B cell (primary cell): ENCODE data around the gene OR1A2. TPM values are rescaled to one million over a fixed set of nuclear protein-coding genes. Genes with fewer than 3 reads are reported as not detected.
A peak's percentile ranks its signal among the peaks of the same experiment; 100 is the strongest.
"Not testable (repeated sequence)": the region's sequence is repeated elsewhere in the genome, so short reads cannot be mapped to it uniquely, and the experiment has no call there.

Experiments used
- ATAC-seq: fragments of 200-7000 bp; cut with Tn5 transposase; one replicate; pipeline ENCODE4 v1.10.0; 2021; ENCODE audit warnings: low read depth, mild to moderate bottlenecking, moderate number of reproducible peaks, moderate library complexity
- CTCF ChIA-PET: fragments of 350-600 bp; sonication (Branson Sonifier 250); formaldehyde crosslinking; loops from one replicate; lab custom pipeline; 2021; ENCODE audit warnings: antibody characterized with exemption, inconsistent platforms; lab: Charles Lee
- POLR2A ChIA-PET: fragments of 350-600 bp; sonication (Branson Sonifier 250); formaldehyde crosslinking; loops from one replicate; lab custom pipeline; 2021; ENCODE audit warnings: antibody characterized with exemption; lab: Charles Lee
- DNase-seq: peaks from one replicate; pipeline ENCODE4 v3.0.0; 2013
- H2AFZ ChIP-seq: 2 replicates; pipeline ENCODE4 v1.6.1; 2012; ENCODE audit warnings: mild to moderate bottlenecking, low read depth, low read length; ENCODE audit not compliant: insufficient read depth, poor library complexity, severe bottlenecking
- H3K27ac ChIP-seq, 2 donors: 1 replicate in 1 of 2; 2 replicates in 1 of 2; pipeline ENCODE4 v1.5.1; 2012 to 2013; ENCODE audit warnings: low read length in 2 of 2, mild to moderate bottlenecking in 2 of 2, moderate library complexity in 1 of 2
- H3K27me3 ChIP-seq, 4 experiments: fragments of 200-600 bp in 1 of 4; sonication (generic) in 1 of 4; replicated peaks in 1 of 4; 1 replicate in 2 of 4; 2 replicates in 2 of 4; pipeline versions ENCODE4 v1.6.1 to v1.7.0; 2013 to 2016; ENCODE audit warnings: low read length in 3 of 4, mild to moderate bottlenecking in 2 of 4, mixed read lengths in 1 of 4, moderate library complexity in 1 of 4; ENCODE audit not compliant: insufficient read depth in 4 of 4, control insufficient read depth in 3 of 4; ENCODE audit errors: control extremely low read depth in 1 of 4
- H3K36me3 ChIP-seq, 2 experiments: replicated peaks in 1 of 2; 1 replicate in 1 of 2; 2 replicates in 1 of 2; pipeline versions ENCODE4 v1.6.1 to v1.7.1; 2013; ENCODE audit warnings: low read length in 1 of 2; ENCODE audit not compliant: insufficient read depth in 2 of 2, control insufficient read depth in 1 of 2; ENCODE audit errors: control extremely low read depth in 1 of 2, extremely low read depth in 1 of 2
- H3K4me1 ChIP-seq, 2 donors: fragments of 200-600 bp in 1 of 2; sonication (generic) in 1 of 2; 1 replicate in 1 of 2; 2 replicates in 1 of 2; pipeline versions ENCODE4 v1.5.1 to v1.6.1; 2013 to 2017; ENCODE audit warnings: low read length in 2 of 2; ENCODE audit not compliant: control insufficient read depth in 2 of 2, insufficient read depth in 2 of 2
- H3K4me2 ChIP-seq: replicated peaks from 2 replicates; pipeline ENCODE3; 2012; ENCODE audit warnings: mild to moderate bottlenecking, low read depth, low read length; ENCODE audit not compliant: poor library complexity, severe bottlenecking
- H3K4me3 ChIP-seq, 5 experiments: fragments of 200-600 bp in 1 of 5; sonication (generic) in 1 of 5; 1 replicate in 3 of 5; 2 replicates in 2 of 5; pipeline versions ENCODE4 v1.5.1 to v1.7.0; 2011 to 2016; ENCODE audit warnings: low read length in 4 of 5, mild to moderate bottlenecking in 4 of 5, low read depth in 2 of 5, control low read depth in 1 of 5, moderate library complexity in 1 of 5; ENCODE audit not compliant: insufficient read depth in 1 of 5; ENCODE audit errors: control extremely low read depth in 1 of 5, extremely low read depth in 1 of 5
- H3K79me2 ChIP-seq: fragments of 200-600 bp; sonication (generic); one replicate; pipeline ENCODE4 v1.6.0; 2016; ENCODE audit warnings: low read length; ENCODE audit not compliant: control insufficient read depth, insufficient read depth
- H3K9ac ChIP-seq: fragments of 200-600 bp; sonication (generic); 2 replicates; pipeline ENCODE4 v1.6.1; 2017; ENCODE audit warnings: mild to moderate bottlenecking, low read length, moderate library complexity
- H3K9me3 ChIP-seq, 3 donors: one replicate each; pipeline versions ENCODE4 v1.6.1 to v1.7.1; 2013; ENCODE audit warnings: low read length in 2 of 3; ENCODE audit not compliant: control insufficient read depth in 2 of 3, insufficient read depth in 1 of 3; ENCODE audit errors: control extremely low read depth in 1 of 3
- H4K20me1 ChIP-seq: 2 replicates; pipeline ENCODE4 v1.6.0; 2012; ENCODE audit warnings: mild to moderate bottlenecking, low read length; ENCODE audit not compliant: insufficient read depth, control insufficient read depth, poor library complexity, severe bottlenecking
- H3K27ac Mint-ChIP-seq: one replicate; pipeline ENCODE4 v1.8.0; 2021; ENCODE audit warnings: mixed read lengths
- H3K27me3 Mint-ChIP-seq: one replicate; pipeline ENCODE4 v1.8.0; 2021; ENCODE audit warnings: mixed read lengths
- H3K4me1 Mint-ChIP-seq: one replicate; pipeline ENCODE4 v1.8.0; 2021; ENCODE audit warnings: mixed read lengths
- H3K4me3 Mint-ChIP-seq: one replicate; pipeline ENCODE4 v1.8.0; 2021; ENCODE audit warnings: mixed read lengths
- H3K9me3 Mint-ChIP-seq: one replicate; pipeline ENCODE4 v1.8.0; 2022; ENCODE audit warnings: mixed read lengths; ENCODE audit not compliant: insufficient read depth
- WGBS: methylation state at CpG from one replicate; pipeline ENCODE4 v1.1.5; 2013; ENCODE audit warnings: missing lambda C conversion rate; ENCODE audit not compliant: insufficient coverage; 5-methylcytosine and 5-hydroxymethylcytosine counted together
- intact Hi-C: fragments of 100-400 bp; cut with micrococcal nuclease; formaldehyde crosslinking; loops from one replicate; pipeline ENCODE4 v1.10.0; 2022
- polyA plus RNA-seq: library from polyadenylated mRNA; depleted of rRNA; stranded (reverse); fragments of >200 nt; gene quantifications from 2 replicates; pipeline ENCODE4 v1.2.3, GENCODE V29; 2012
- total RNA-seq, 2 donors: library from RNA; stranded (reverse); fragments of 120-200 nt in 1 of 2; gene quantifications; 1 replicate in 1 of 2; 2 replicates in 1 of 2; pipeline versions ENCODE4 v1.2.3 to v1.2.4, GENCODE V29; 2013 to 2022

Gene OR1A2
- total and polyA plus RNA-seq, 2 donors (not counting 1 experiment from before 2014, with no cell fraction given), result not detected

DNA sequence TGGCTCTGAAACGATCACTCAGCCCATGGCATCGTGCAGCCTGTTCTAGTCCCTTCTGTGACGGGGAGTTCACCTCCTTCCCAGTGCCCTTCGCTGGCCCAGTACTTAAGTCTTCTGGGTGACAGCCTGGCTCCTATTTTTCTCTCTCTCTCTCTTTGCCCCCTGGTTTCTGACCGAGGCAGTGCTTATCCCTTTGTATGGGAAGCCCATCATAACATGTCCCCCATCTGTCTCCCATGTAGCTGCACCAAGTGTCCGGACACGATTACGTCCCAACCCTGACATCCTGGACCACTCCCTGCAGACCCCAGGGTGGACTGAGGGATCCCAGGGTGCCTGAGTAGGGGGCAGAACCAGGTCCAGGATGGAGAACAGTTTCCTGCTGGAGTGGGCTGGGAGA, 35.0 kb downstream of the OR1A2 start:
- intact Hi-C loops, H3K9me3 Mint-ChIP-seq, H3K9ac ChIP-seq, ATAC-seq, H3K27me3 ChIP-seq, H3K4me1 ChIP-seq, CTCF ChIA-PET, H3K4me3 Mint-ChIP-seq, H3K27me3 Mint-ChIP-seq, H2AFZ ChIP-seq, H3K79me2 ChIP-seq, DNase-seq, H3K9me3 ChIP-seq, H3K36me3 ChIP-seq, POLR2A ChIA-PET, H3K4me2 ChIP-seq, H3K27ac ChIP-seq, H3K4me1 Mint-ChIP-seq, H3K27ac Mint-ChIP-seq, H4K20me1 ChIP-seq, H3K4me3 ChIP-seq: not testable (repeated sequence)
- whole genome bisulfite sequencing, result 81% methylated on average over 5 of the region's 8 CpGs

DNA sequence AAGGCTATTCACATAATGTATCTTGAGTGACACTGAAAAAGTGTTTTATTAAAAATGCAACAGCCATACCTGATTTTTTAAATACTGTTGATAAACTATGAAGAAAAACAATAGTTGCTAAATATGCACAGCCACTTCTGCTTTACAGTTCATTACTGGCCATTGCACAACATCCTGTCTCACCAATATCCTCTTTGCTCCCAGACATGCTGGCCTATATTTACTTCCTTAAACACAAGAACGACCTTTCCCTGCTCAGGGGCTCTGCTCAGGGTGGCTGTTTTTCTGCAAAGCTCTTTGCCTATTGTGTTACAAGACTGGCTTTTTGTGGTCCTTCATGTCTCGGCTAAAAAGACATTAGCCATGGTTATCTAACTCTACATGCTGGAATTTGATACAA, 41.4 kb downstream of the OR1A2 start:
- H3K4me1 ChIP-seq, CTCF ChIA-PET, H4K20me1 ChIP-seq, intact Hi-C loops, H3K36me3 ChIP-seq, H3K27me3 Mint-ChIP-seq, H3K79me2 ChIP-seq, H3K27ac ChIP-seq, H3K27me3 ChIP-seq, H3K4me2 ChIP-seq, H3K4me1 Mint-ChIP-seq, POLR2A ChIA-PET, H3K9ac ChIP-seq, H2AFZ ChIP-seq, H3K27ac Mint-ChIP-seq, H3K4me3 ChIP-seq, H3K4me3 Mint-ChIP-seq, H3K9me3 ChIP-seq, H3K9me3 Mint-ChIP-seq: not testable (repeated sequence)
- WGBS, result no CpG with 5 or more reads among the region's 2 CpGs
- ATAC-seq, result peak; percentile 60
- DNase-seq, result peak; percentile 21

DNA sequence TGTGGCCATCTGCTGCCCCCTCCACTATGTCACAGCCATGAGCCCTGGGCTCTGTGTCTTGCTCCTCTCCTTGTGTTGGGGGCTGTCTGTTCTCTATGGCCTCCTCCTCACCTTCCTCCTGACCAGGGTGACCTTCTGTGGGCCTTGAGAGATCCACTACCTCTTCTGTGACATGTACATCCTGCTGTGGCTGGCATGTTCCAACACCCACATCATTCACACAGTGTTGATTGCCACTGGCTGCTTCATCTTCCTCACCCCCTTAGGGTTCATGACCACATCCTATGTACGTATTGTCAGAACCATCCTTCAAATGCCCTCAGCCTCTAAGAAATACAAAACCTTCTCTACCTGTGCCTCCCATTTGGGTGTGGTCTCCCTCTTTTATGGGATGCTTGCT, 43.7 kb downstream of the OR1A2 start:
- H3K36me3 ChIP-seq, POLR2A ChIA-PET, intact Hi-C loops, H3K27me3 Mint-ChIP-seq, H3K27ac Mint-ChIP-seq, CTCF ChIA-PET, H3K9ac ChIP-seq, DNase-seq, H3K27ac ChIP-seq, H2AFZ ChIP-seq, ATAC-seq, H3K79me2 ChIP-seq, H3K4me3 ChIP-seq, H4K20me1 ChIP-seq, H3K9me3 ChIP-seq, H3K4me2 ChIP-seq, H3K27me3 ChIP-seq, H3K4me1 ChIP-seq, H3K4me1 Mint-ChIP-seq, H3K9me3 Mint-ChIP-seq, H3K4me3 Mint-ChIP-seq: not testable (repeated sequence)
- WGBS, result no CpG with 5 or more reads among the region's 1 CpG

DNA sequence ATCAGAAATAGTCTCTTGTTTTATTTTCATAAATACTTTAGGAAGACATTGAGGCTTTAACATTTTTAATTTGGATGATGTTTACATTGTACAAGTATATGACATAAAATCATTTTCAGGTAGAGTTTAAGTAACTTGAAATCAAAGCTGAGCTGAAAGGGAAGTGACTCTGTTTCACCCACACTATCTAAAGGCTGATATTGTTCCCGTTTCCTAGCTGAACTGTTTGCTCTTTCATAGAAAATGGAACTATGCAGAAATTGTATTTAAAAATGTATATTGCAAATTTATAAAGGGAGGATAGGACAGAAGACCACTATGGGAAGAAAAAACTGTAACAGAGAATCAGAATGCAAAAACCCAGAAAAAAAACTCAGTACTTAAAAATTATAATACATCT, 47.5 kb downstream of the OR1A2 start:
- H3K27me3 Mint-ChIP-seq, H3K9ac ChIP-seq, H3K9me3 Mint-ChIP-seq, H3K36me3 ChIP-seq, H3K27ac ChIP-seq, H3K4me3 ChIP-seq, H3K27ac Mint-ChIP-seq, ATAC-seq, H3K27me3 ChIP-seq, H4K20me1 ChIP-seq, H2AFZ ChIP-seq, H3K4me1 ChIP-seq, DNase-seq, H3K4me2 ChIP-seq, intact Hi-C loops, H3K9me3 ChIP-seq, H3K4me1 Mint-ChIP-seq, POLR2A ChIA-PET, H3K79me2 ChIP-seq, H3K4me3 Mint-ChIP-seq, CTCF ChIA-PET: not testable (repeated sequence)
- WGBS, result no CpG with 5 or more reads among the region's 1 CpG
